Liver (tissue), 3 donors: ENCODE data around the gene CD47.

Experiments
- CTCF ChIP-seq: fragments of 150-350 bp; IDR thresholded peaks from 2 replicates; pipeline ENCODE4 v1.5.1; 2017; ENCODE audit warnings: improper control_type of control experiment, low read depth, low read length; ENCODE audit not compliant: missing input control
- JUND ChIP-seq, 2 donors: IDR thresholded peaks; 2 replicates each; pipeline ENCODE4 v1.6.1; 2016; ENCODE audit warnings: antibody characterized with exemption in 2 of 2
- donor health status: healthy.
- donor health status: healthy.

GRCh38 chr3:108046247-108046646 is 44.6 kb downstream of the CD47 start:
- TF ChIP-seq CTCF (no peak), JUND (IDR thresholded peaks at IDR 0.05) (no peak)
